A549 (cell line): ENCODE data around the gene GLCE. TPM values are rescaled to one million over a fixed set of nuclear protein-coding genes. Genes with fewer than 3 reads are reported as not detected.
"Not testable (repeated sequence)": the region's sequence is repeated elsewhere in the genome, so short reads cannot be mapped to it uniquely, and the experiment has no call there.

ENCODE experiments used
- ATAC-seq, 2 experiments: fragments of 200-7000 bp in 1 of 2; fragments of >200 bp in 1 of 2; cut with Nextera tagmentation in 1 of 2; cut with Tn5 transposase in 1 of 2; 3 replicates each; pipeline versions ENCODE4 v1.8.0 to v1.9.1; 2018 to 2020; ENCODE audit warnings: mild to moderate bottlenecking in 1 of 2, moderate library complexity in 1 of 2
- CTCF ChIA-PET: fragments of 300-600 bp; sonication (Branson Sonifier 250); formaldehyde crosslinking; extraction: SDS; loops from one replicate; lab custom pipeline; 2021; ENCODE audit warnings: antibody characterized with exemption, inconsistent platforms; lab: Yijun Ruan, JAX
- POLR2A ChIA-PET: fragments of 350-600 bp; formaldehyde crosslinking; extraction: SDS; loops from one replicate; lab custom pipeline; 2021; ENCODE audit warnings: antibody characterized with exemption, inconsistent platforms; lab: Yijun Ruan, JAX
- DNase-seq, 2 experiments: peaks; one replicate each; pipeline versions ENCODE4 v3.0.0 to v3.0.0-alpha.2; 2011 to 2016; ENCODE audit warnings: low read depth in 1 of 2, low spot score in 1 of 2
- FAIRE-seq: peaks from 2 replicates; lab custom pipeline; 2011; peaks lifted over from hg19 to GRCh38; lab: Jason Lieb, UNC
- H3K27ac ChIP-seq, 2 experiments: fragments of >200 bp; sonication (Bioruptor Twin); formaldehyde crosslinking; 3 replicates each; pipeline ENCODE4 v1.5.1; 2016 to 2017
- H3K4me1 ChIP-seq: fragments of >200 bp; sonication (Bioruptor Twin); formaldehyde crosslinking; 3 replicates; pipeline ENCODE4 v1.6.1; 2016
- H3K4me2 ChIP-seq: fragments of >200 bp; sonication (Bioruptor Twin); formaldehyde crosslinking; 3 replicates; pipeline ENCODE4 v1.6.1; 2016
- H3K4me3 ChIP-seq: fragments of >200 bp; sonication (Bioruptor Twin); formaldehyde crosslinking; 3 replicates; pipeline ENCODE4 v1.5.1; 2016
- H3K9me3 ChIP-seq: fragments of >200 bp; sonication (Bioruptor Twin); formaldehyde crosslinking; 3 replicates; pipeline ENCODE4 v1.6.1; 2016
- ATOH8 ChIP-seq: fragments of 250-450 bp; sonication (Bioruptor Pico); IDR thresholded peaks from 2 replicates; pipeline ENCODE4 v1.5.0; 2020; ENCODE audit warnings: low read depth, mild to moderate bottlenecking, moderate library complexity
- CBX2 ChIP-seq: fragments of 200-600 bp; sonication (generic); IDR thresholded peaks from 2 replicates; pipeline ENCODE4 v1.6.1; 2016; ENCODE audit warnings: low read depth, mild to moderate bottlenecking, borderline replicate concordance
- CEBPB ChIP-seq, 2 experiments: fragments of >200 bp in 1 of 2; sonication (Bioruptor Twin) in 1 of 2; formaldehyde crosslinking in 1 of 2; IDR thresholded peaks; 2 replicates each; pipeline ENCODE4 v1.6.1; 2012 to 2016
- CTCF ChIP-seq: fragments of >200 bp; sonication (Bioruptor Twin); formaldehyde crosslinking; IDR thresholded peaks from 3 replicates; pipeline ENCODE4 v1.5.1; 2016
- ESRRA ChIP-seq: fragments of 150-350 bp; IDR thresholded peaks from 2 replicates; pipeline ENCODE4 v1.6.1; 2014; ENCODE audit warnings: mild to moderate bottlenecking, low read length, borderline replicate concordance
- GATA3 ChIP-seq: IDR thresholded peaks from 2 replicates; pipeline ENCODE4 v1.6.1; 2012; ENCODE audit warnings: borderline replicate concordance
- HMGXB4 ChIP-seq: fragments of 250-450 bp; sonication (Bioruptor Pico); IDR thresholded peaks from 2 replicates; pipeline ENCODE4 v1.5.0; 2021; ENCODE audit warnings: mild to moderate bottlenecking, moderate library complexity, borderline replicate concordance
- JUNB ChIP-seq: fragments of >200 bp; sonication (Bioruptor Twin); formaldehyde crosslinking; IDR thresholded peaks from 2 replicates; pipeline ENCODE4 v1.6.1; 2016
- MAX ChIP-seq: IDR thresholded peaks from 2 replicates; pipeline ENCODE4 v1.6.1; 2012
- MAZ ChIP-seq: fragments of 150-350 bp; IDR thresholded peaks from 2 replicates; pipeline ENCODE4 v1.6.1; 2014; ENCODE audit warnings: antibody characterized with exemption, low read depth, low read length, borderline replicate concordance
- MYC ChIP-seq: IDR thresholded peaks from 2 replicates; pipeline ENCODE4 v1.6.1; 2012; ENCODE audit warnings: mild to moderate bottlenecking, inconsistent platforms, low read length, improper control_type of control experiment, borderline replicate concordance
- NFE2L2 ChIP-seq: fragments of 150-350 bp; conservative IDR thresholded peaks from 2 replicates; pipeline ENCODE4 v1.6.1; 2014; ENCODE audit warnings: low read length
- NR3C1 ChIP-seq: fragments of >200 bp; sonication (Bioruptor Twin); formaldehyde crosslinking; IDR thresholded peaks from 3 replicates; pipeline ENCODE4 v1.6.1; 2017
- POLR2AphosphoS2 ChIP-seq: conservative IDR thresholded peaks from 2 replicates; pipeline ENCODE4 v1.6.1; 2012; ENCODE audit warnings: low read length, improper control_type of control experiment, inconsistent platforms
- RAD21 ChIP-seq, 2 experiments: fragments of >200 bp in 1 of 2; sonication (Bioruptor Twin) in 1 of 2; formaldehyde crosslinking in 1 of 2; IDR thresholded peaks in 1 of 2; conservative IDR thresholded peaks in 1 of 2; 2 replicates in 1 of 2; 3 replicates in 1 of 2; pipeline ENCODE4 v1.6.1; 2012 to 2018; ENCODE audit warnings: inconsistent platforms in 1 of 2
- REST ChIP-seq: fragments of 200-600 bp; sonication (generic); IDR thresholded peaks from 2 replicates; pipeline ENCODE4 v1.6.1; 2016; ENCODE audit warnings: antibody characterized with exemption, mild to moderate bottlenecking, moderate library complexity
- RNF2 ChIP-seq: fragments of 200-600 bp; sonication (generic); IDR thresholded peaks from 2 replicates; pipeline ENCODE4 v1.6.1; 2016; ENCODE audit warnings: low read depth, mild to moderate bottlenecking, antibody characterized with exemption, moderate library complexity, borderline replicate concordance
- SMC3 ChIP-seq: fragments of >200 bp; sonication (Bioruptor Twin); formaldehyde crosslinking; IDR thresholded peaks from 3 replicates; pipeline ENCODE4 v1.6.1; 2018; ENCODE audit warnings: inconsistent platforms
- ZSCAN20 ChIP-seq: fragments of 250-450 bp; sonication (Bioruptor Pico); IDR thresholded peaks from 2 replicates; pipeline ENCODE4 v1.8.0; 2022; ENCODE audit warnings: mild to moderate bottlenecking, moderate library complexity
- WGBS: methylation state at CpG from one replicate; pipeline ENCODE4 v1.1.6; 2017; ENCODE audit errors: missing lambda C conversion rate; 5-methylcytosine and 5-hydroxymethylcytosine counted together
- polyA plus RNA-seq, 4 experiments: library from polyadenylated mRNA; depleted of rRNA in 3 of 4; stranded (reverse); fragments of >200 nt; fragmentation: RNase III in 1 of 4; extraction: RNeasy Plus Mini Kit Qiagen cat#74134 plus additional on column Dnase treatment in 1 of 4; gene quantifications; 2 replicates in 3 of 4; 3 replicates in 1 of 4; pipeline ENCODE4 v1.2.3, GENCODE V29; 2011 to 2017

The GLCE gene
- polyA plus RNA-seq, 2 of the 4 experiments (the other 2 are of a cell fraction) = 19.6 to 41.8 TPM

- Histone ChIP-seq H3K4me1 (peaks cover 28% of the 10 kb centered on the region), H3K4me3 (no peak overlapping the region), H3K4me2 (no peak overlapping the region), H3K9me3 (no peaks in the 10 kb centered on the region), H3K27ac (no peak overlapping the region)
- 97% methylated on average over 2 of the region's 2 CpGs for WGBS
- CTCF ChIA-PET = no interaction called here
- ATAC-seq (no peak), DNase-seq (no peak), FAIRE-seq (no peak)
- POLR2A ChIA-PET = no interaction called here
- TF ChIP-seq JUNB (no peak), MYC (no peak), ATOH8 (CRISPR knock-in tag) (no peak), NR3C1 (no peak), MAZ (no peak), GATA3 (no peak), RNF2 (no peak), CEBPB (IDR thresholded peaks at IDR 0.05) (no peak), NFE2L2 (no peak), RAD21 (conservative IDR thresholded peaks at IDR 0.05 in 1 of 2, IDR thresholded peaks at IDR 0.05 in 1 of 2) (no peak), REST (no peak), ZSCAN20 (CRISPR knock-in tag) (no peak), ESRRA (no peak), POLR2AphosphoS2 (no peak), CTCF (no peak), MAX (no peak), CBX2 (no peak), HMGXB4 (CRISPR knock-in tag) (no peak), SMC3 (no peak)
Observed at GRCh38 chr15:69167218-69167846, 6.9 kb downstream of the GLCE start.

- CTCF ChIA-PET = interaction anchor here (0.6 to 0.7 kb wide), 2 partner anchors 56 to 126 kb away, joined by 3 read pairs; no protein-coding TSS in a partner anchor
Observed at GRCh38 chr15:69168361-69168760, 7.9 kb downstream of the GLCE start.

GRCh38 chr15:69169540-69169939, 9.1 kb downstream of the GLCE start:
- H3K4me3 ChIP-seq, DNase-seq, H3K9me3 ChIP-seq, FAIRE-seq, H3K4me2 ChIP-seq, POLR2A ChIA-PET, H3K27ac ChIP-seq, ATAC-seq: not testable (repeated sequence)
- CTCF ChIA-PET = interaction anchor here (0.8 to 1.1 kb wide), 3 partner anchors 8 to 110 kb away, joined by 3 read pairs; no protein-coding TSS in a partner anchor
- peaks cover 32% of the 10 kb centered on the region for H3K4me1 ChIP-seq
- WGBS = 89% methylated on average over 3 of the region's 3 CpGs

More at GRCh38 chr15:69168361-69168760, 7.9 kb downstream of the GLCE start:
- H3K27ac ChIP-seq, H3K9me3 ChIP-seq, ATAC-seq, DNase-seq, H3K4me2 ChIP-seq, POLR2A ChIA-PET, H3K4me3 ChIP-seq, FAIRE-seq: not testable (repeated sequence)
- 92% methylated on average over 7 of the region's 7 CpGs for WGBS
- H3K4me1 ChIP-seq = peaks cover 32% of the 10 kb centered on the region
